NCI-H526 treated with DMSO at 0.1 percent for 48 hours (cell line): ENCODE measurements around the gene NANOS1.
"Not testable (repeated sequence)": the region's sequence is repeated elsewhere in the genome, so short reads cannot be mapped to it uniquely, and the experiment has no call there.

Experiments
- DNase-seq: peaks from one replicate; lab custom pipeline; 2025; lab: John Stamatoyannopoulos, UW

The NANOS1 gene

GRCh38 chr10:119007211-119007574 lies 22.3 kb upstream of the NANOS1 start:
- no peak for DNase-seq

- DNase-seq: no peak
Measured at GRCh38 chr10:119020627-119020946, 8.9 kb upstream of the NANOS1 start.

GRCh38 chr10:119022846-119023552 lies 6.5 kb upstream of the NANOS1 start:
- no peak for DNase-seq

GRCh38 chr10:119023553-119023868 lies 6.0 kb upstream of the NANOS1 start:
- no peak for DNase-seq

GRCh38 chr10:119024882-119025281 lies 4.6 kb upstream of the NANOS1 start:
- DNase-seq: no peak

- no peak for DNase-seq
Measured at GRCh38 chr10:119025336-119025735, 4.2 kb upstream of the NANOS1 start.

GRCh38 chr10:119025776-119026175 lies 3.7 kb upstream of the NANOS1 start:
- no peak for DNase-seq

GRCh38 chr10:119026301-119027110 lies 3.0 kb upstream of the NANOS1 start:
- no peak for DNase-seq

GRCh38 chr10:119028445-119028899 lies 1.0 kb upstream of the NANOS1 start:
- DNase-seq: not testable (repeated sequence)

- DNase-seq: peak; percentile 77
Measured at GRCh38 chr10:119028900-119029612, 458 bp upstream of the NANOS1 start.

GRCh38 chr10:119030421-119031250 lies 1.1 kb downstream of the NANOS1 start:
- DNase-seq: peak; percentile 16

- no peak for DNase-seq
Measured at GRCh38 chr10:119031496-119032059, 2.1 kb downstream of the NANOS1 start.

GRCh38 chr10:119039161-119039560 lies 9.6 kb downstream of the NANOS1 start:
- DNase-seq: no peak

GRCh38 chr10:119041326-119041725 lies 11.8 kb downstream of the NANOS1 start:
- no peak for DNase-seq

GRCh38 chr10:119042169-119042568 lies 12.7 kb downstream of the NANOS1 start:
- no peak for DNase-seq

- no peak for DNase-seq
Measured at GRCh38 chr10:119045561-119045960, 16.0 kb downstream of the NANOS1 start.

GRCh38 chr10:119049361-119049760 lies 19.8 kb downstream of the NANOS1 start:
- DNase-seq: no peak

GRCh38 chr10:119049777-119050176 lies 20.3 kb downstream of the NANOS1 start:
- DNase-seq: no peak

- no peak for DNase-seq
Measured at GRCh38 chr10:119051775-119052174, 22.3 kb downstream of the NANOS1 start.

- no peak for DNase-seq
Measured at GRCh38 chr10:119055472-119055871, 26.0 kb downstream of the NANOS1 start.

- DNase-seq: no peak
Measured at GRCh38 chr10:119058010-119058409, 28.5 kb downstream of the NANOS1 start.

- no peak for DNase-seq
Measured at GRCh38 chr10:119059557-119059956, 30.0 kb downstream of the NANOS1 start.
